ENCODE results near the gene AAK1. TPM values are rescaled to one million over a fixed set of nuclear protein-coding genes. Genes with fewer than 3 reads are reported as not detected.

AAK1 gene
- 65.4 to 70.7 TPM (median 66.4 TPM) in 3 replicates for total RNA-seq

- Mint-ChIP-seq H3K27me3 (ENCODE audit: low read depth) (no peaks in the 10 kb centered on the region), H3K4me3 (peak within 1 kb of the TSS; percentile 98), H3K27ac (peak within 1 kb of the TSS; percentile 99), H3K36me3 (no peaks in the 10 kb centered on the region), H3K4me1 (peaks cover 46% of the 10 kb centered on the region), H3K9me3 (peaks cover 4% of the 10 kb centered on the region)
- peak; percentile 81 to 89 for DNase-seq (ENCODE audit: low spot score in 2 of 2, unreplicated experiment in 2 of 2)
- no peak for TF ChIP-seq CTCF (IDR thresholded peaks at IDR 0.05; ENCODE audit: unreplicated experiment)
Measured at GRCh38 chr2:69643602-69644505, at the start of gene AAK1. TSS of gene AAK1 (minus strand) at chr2:69643739. CDS start at chr2:69643040, 699 bp downstream.

DNA sequence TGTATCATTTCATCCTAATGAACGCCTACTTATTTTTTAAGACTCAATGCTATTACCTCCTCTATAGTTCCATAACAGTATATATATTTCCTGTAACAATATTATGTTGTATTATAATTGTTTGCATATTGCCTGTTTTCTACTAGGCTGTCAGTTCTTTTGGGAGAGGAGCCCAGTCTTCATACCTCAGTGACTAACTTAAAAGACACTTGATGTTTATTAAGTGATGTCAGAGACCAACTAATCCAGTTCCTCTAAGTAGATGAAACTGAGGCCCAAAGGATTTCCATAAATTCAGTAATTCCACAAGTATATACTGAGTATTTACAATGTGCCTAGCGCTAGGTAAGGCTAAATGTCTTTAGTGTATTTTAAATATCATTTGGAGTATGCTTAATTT, 48.9 kb upstream of the AAK1 start:
- Mint-ChIP-seq H3K4me1 (no peaks in the 10 kb centered on the region), H3K27ac (no peak overlapping the region), H3K4me3 (no peak overlapping the region), H3K36me3 (no peaks in the 10 kb centered on the region), H3K27me3 (ENCODE audit: low read depth) (no peaks in the 10 kb centered on the region), H3K9me3 (no peaks in the 10 kb centered on the region)
- no peak for TF ChIP-seq CTCF (IDR thresholded peaks at IDR 0.05; ENCODE audit: unreplicated experiment)
- no peak for DNase-seq (ENCODE audit: low spot score in 2 of 2, unreplicated experiment in 2 of 2)

GRCh38 chr2:69689969-69690368, 46.4 kb upstream of the AAK1 start:
- TF ChIP-seq CTCF (IDR thresholded peaks at IDR 0.05; ENCODE audit: unreplicated experiment) = no peak
- Mint-ChIP-seq H3K27ac (no peak overlapping the region), H3K36me3 (no peaks in the 10 kb centered on the region), H3K27me3 (ENCODE audit: low read depth) (no peaks in the 10 kb centered on the region), H3K4me3 (no peak overlapping the region), H3K9me3 (no peaks in the 10 kb centered on the region), H3K4me1 (peaks cover 13% of the 10 kb centered on the region)
- no peak for DNase-seq (ENCODE audit: low spot score in 2 of 2, unreplicated experiment in 2 of 2)

GRCh38 chr2:69689466-69689865, 45.9 kb upstream of the AAK1 start:
- Mint-ChIP-seq H3K4me1 (peaks cover 18% of the 10 kb centered on the region), H3K9me3 (no peaks in the 10 kb centered on the region), H3K4me3 (no peak overlapping the region), H3K36me3 (no peaks in the 10 kb centered on the region), H3K27ac (no peak overlapping the region), H3K27me3 (ENCODE audit: low read depth) (no peaks in the 10 kb centered on the region)
- DNase-seq (ENCODE audit: low spot score in 2 of 2, unreplicated experiment in 2 of 2) = no peak
- no peak for TF ChIP-seq CTCF (IDR thresholded peaks at IDR 0.05; ENCODE audit: unreplicated experiment)

DNA sequence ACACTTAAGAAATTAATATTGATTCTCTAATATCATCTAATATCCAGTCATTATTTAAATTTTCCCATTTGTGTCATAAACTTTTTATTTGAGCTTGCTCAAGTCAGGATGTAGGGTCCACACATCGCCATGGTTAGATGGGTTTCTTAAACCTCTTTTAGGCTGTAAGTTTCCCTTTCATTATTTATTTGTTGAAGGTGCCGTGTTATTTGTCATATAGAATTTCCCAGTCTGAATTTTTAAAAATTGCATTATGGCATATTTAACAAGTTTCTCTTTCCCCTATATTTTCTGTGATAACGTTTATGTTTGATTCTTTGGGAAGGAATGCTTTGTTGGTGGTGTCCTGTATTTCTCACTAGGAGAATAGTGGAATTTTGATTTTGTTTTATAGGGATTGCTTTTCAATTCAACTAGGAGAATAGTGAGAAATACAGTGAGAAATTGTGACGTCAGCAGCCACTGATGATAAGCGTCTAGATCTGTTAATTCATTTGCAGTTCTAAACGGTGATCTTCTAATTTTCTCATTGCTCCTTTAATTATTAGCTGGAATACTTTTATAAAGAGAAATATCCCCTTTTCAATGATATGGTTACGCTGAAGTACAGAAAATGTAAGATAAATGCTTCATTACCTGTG, 44.6 kb upstream of the AAK1 start:
- no peak for TF ChIP-seq CTCF (IDR thresholded peaks at IDR 0.05; ENCODE audit: unreplicated experiment)
- no peaks in the 10 kb centered on the region for H3K27me3 Mint-ChIP-seq (ENCODE audit: low read depth)
- peaks cover 31% of the 10 kb centered on the region for H3K4me1 Mint-ChIP-seq
- no peak overlapping the region for H3K4me3 Mint-ChIP-seq
- DNase-seq (ENCODE audit: low spot score in 2 of 2, unreplicated experiment in 2 of 2) = no peak
- H3K27ac Mint-ChIP-seq = no peak overlapping the region
- no peaks in the 10 kb centered on the region for H3K36me3 Mint-ChIP-seq
- no peaks in the 10 kb centered on the region for H3K9me3 Mint-ChIP-seq
